22Rv1 (cell line): ENCODE data around the gene PHF3.

Experiments used
- CTCF ChIP-seq: fragments of 450-650 bp; IDR thresholded peaks from 2 replicates; pipeline ENCODE4 v1.5.1; 2017; ENCODE audit warnings: mild to moderate bottlenecking
- ZFX ChIP-seq: fragments of 450-650 bp; IDR thresholded peaks from 2 replicates; pipeline ENCODE4 v1.6.1; 2017; ENCODE audit warnings: antibody characterized with exemption, borderline replicate concordance

- no peak for TF ChIP-seq CTCF
- no peak for TF ChIP-seq ZFX
Measured at GRCh38 chr6:63661769-63662168, 26.2 kb downstream of the PHF3 start.
